ENCODE data around the gene MYO5B. TPM values are rescaled to one million over a fixed set of nuclear protein-coding genes. Genes with fewer than 3 reads are reported as not detected.

MYO5B gene
- polyA plus RNA-seq, 4 donors = 45.0 to 185 (median 102) TPM

GRCh38 chr18:50193796-50194630 is 934 bp downstream of the MYO5B start:
- peaks cover 0 to 25% (median 10%) of the 10 kb centered on the region in 3 donors for H3K27me3 ChIP-seq (ENCODE audit: control insufficient read depth in 3 of 3, insufficient read depth in 3 of 3, low read length in 3 of 3)
- no peaks in the 10 kb centered on the region for H3K9me3 ChIP-seq (ENCODE audit: control insufficient read depth in 2 of 2, insufficient read depth in 1 of 2, low read depth in 1 of 2, low read length in 1 of 2)
- peak overlapping the region; percentile 71 to 90 (median 74) for H3K4me3 ChIP-seq (ENCODE audit: low read depth in 1 of 3, low read length in 3 of 3)
- H3K27ac ChIP-seq (ENCODE audit: low read depth in 1 of 3, low read length in 2 of 3) = peak overlapping the region; percentile 81 to 93 (median 92)
- H3K4me1 ChIP-seq (ENCODE audit: control insufficient read depth in 3 of 3, insufficient read depth in 2 of 3, low read depth in 1 of 3, low read length in 2 of 3) = peaks cover 0 to 7% (median 4%) of the 10 kb centered on the region in 3 donors
- no peak for FAIRE-seq
- WGBS, 3 donors = 1 to 2% (median 2%) methylated on average over 57 to 68 of the region's 68 CpGs
- no peaks in the 10 kb centered on the region for H3K36me3 ChIP-seq (ENCODE audit: control insufficient read depth in 3 of 3, insufficient read depth in 2 of 3, low read depth in 1 of 3, low read length in 3 of 3)
- peak; percentile 59 to 68 for DNase-seq

- DNase-seq = peak; percentile 63 to 71
These were observed 1.8 kb downstream of the MYO5B start for GRCh38 chr18:50192995-50193795.

DNA sequence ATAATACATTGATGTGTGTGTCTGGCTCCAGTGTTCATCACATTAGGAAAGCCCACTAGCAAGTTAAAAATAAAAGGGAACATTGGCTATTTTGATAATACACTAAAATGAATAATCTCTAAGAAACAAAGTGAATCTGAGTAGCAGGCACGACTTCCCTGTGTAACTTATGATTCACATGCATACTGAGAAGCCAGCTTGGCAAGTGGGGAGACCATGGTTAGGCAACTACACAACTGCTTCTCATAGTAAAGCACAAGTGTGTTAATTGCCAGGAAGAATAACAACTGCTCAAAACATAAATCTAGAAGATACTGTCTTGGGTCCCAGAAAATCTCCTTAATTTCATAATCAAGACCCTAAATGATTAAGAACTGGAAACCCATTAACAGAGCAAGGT is 4.0 kb downstream of the MYO5B start:
- peaks cover 2 to 8% (median 7%) of the 10 kb centered on the region in 3 donors for H3K4me1 ChIP-seq (ENCODE audit: control insufficient read depth in 3 of 3, insufficient read depth in 2 of 3, low read depth in 1 of 3, low read length in 2 of 3)
- WGBS, 3 donors = 31% methylated on average over 1 of the region's 1 CpG
- H3K27me3 ChIP-seq (ENCODE audit: control insufficient read depth in 3 of 3, insufficient read depth in 3 of 3, low read length in 3 of 3) = peaks cover 0 to 17% (median 8%) of the 10 kb centered on the region in 3 donors
- no peak for FAIRE-seq
- peaks cover 0 to 2% (median 0%) of the 10 kb centered on the region in 3 donors for H3K36me3 ChIP-seq (ENCODE audit: control insufficient read depth in 3 of 3, insufficient read depth in 2 of 3, low read depth in 1 of 3, low read length in 3 of 3)
- H3K9me3 ChIP-seq (ENCODE audit: control insufficient read depth in 2 of 2, insufficient read depth in 1 of 2, low read depth in 1 of 2, low read length in 1 of 2) = no peaks in the 10 kb centered on the region
- H3K4me3 ChIP-seq (ENCODE audit: low read depth in 1 of 3, low read length in 3 of 3) = no peak overlapping the region
- H3K27ac ChIP-seq (ENCODE audit: low read depth in 1 of 3, low read length in 2 of 3) = no peak overlapping the region
- DNase-seq = no peak

More at GRCh38 chr18:50192995-50193795, 1.8 kb downstream of the MYO5B start:
- peaks cover 2 to 7% (median 6%) of the 10 kb centered on the region in 3 donors for H3K4me1 ChIP-seq (ENCODE audit: control insufficient read depth in 3 of 3, insufficient read depth in 2 of 3, low read depth in 1 of 3, low read length in 2 of 3)
- peak overlapping the region; percentile 71 to 90 (median 74) for H3K4me3 ChIP-seq (ENCODE audit: low read depth in 1 of 3, low read length in 3 of 3)
- 1 to 8% (median 5%) methylated on average over 29 to 31 of the region's 31 CpGs for WGBS, 3 donors
- H3K27me3 ChIP-seq (ENCODE audit: control insufficient read depth in 3 of 3, insufficient read depth in 3 of 3, low read length in 3 of 3) = peaks cover 0 to 25% (median 10%) of the 10 kb centered on the region in 3 donors
- peak overlapping the region; percentile 81 to 93 (median 92) for H3K27ac ChIP-seq (ENCODE audit: low read depth in 1 of 3, low read length in 2 of 3)
- no peak for FAIRE-seq
- H3K9me3 ChIP-seq (ENCODE audit: control insufficient read depth in 2 of 2, insufficient read depth in 1 of 2, low read depth in 1 of 2, low read length in 1 of 2) = no peaks in the 10 kb centered on the region
- H3K36me3 ChIP-seq (ENCODE audit: control insufficient read depth in 3 of 3, insufficient read depth in 2 of 3, low read depth in 1 of 3, low read length in 3 of 3) = no peaks in the 10 kb centered on the region

GRCh38 chr18:50190236-50190635 is 4.7 kb downstream of the MYO5B start:
- FAIRE-seq = no peak
- no peak for DNase-seq

GRCh38 chr18:50189160-50189559 is 5.8 kb downstream of the MYO5B start:
- Histone ChIP-seq H3K27me3 (ENCODE audit: control insufficient read depth in 3 of 3, insufficient read depth in 3 of 3, low read length in 3 of 3) (peaks cover 0 to 11% (median 0%) of the 10 kb centered on the region in 3 donors), H3K4me1 (ENCODE audit: control insufficient read depth in 3 of 3, insufficient read depth in 2 of 3, low read depth in 1 of 3, low read length in 2 of 3) (peaks cover 0 to 8% (median 2%) of the 10 kb centered on the region in 3 donors), H3K27ac (ENCODE audit: low read depth in 1 of 3, low read length in 2 of 3) (peak overlapping the region in 2 of 3 donors; percentile 56 to 80), H3K9me3 (ENCODE audit: control insufficient read depth in 2 of 2, insufficient read depth in 1 of 2, low read depth in 1 of 2, low read length in 1 of 2) (no peaks in the 10 kb centered on the region), H3K36me3 (ENCODE audit: control insufficient read depth in 3 of 3, insufficient read depth in 2 of 3, low read depth in 1 of 3, low read length in 3 of 3) (peaks cover 0 to 2% (median 0%) of the 10 kb centered on the region in 3 donors), H3K4me3 (ENCODE audit: low read depth in 1 of 3, low read length in 3 of 3) (no peak overlapping the region)
- DNase-seq (no peak), FAIRE-seq (no peak)
- WGBS, 3 donors = 83 to 93% (median 89%) methylated on average over 1 of the region's 1 CpG

More at GRCh38 chr18:50190236-50190635, 4.7 kb downstream of the MYO5B start:
- Histone ChIP-seq H3K27ac (ENCODE audit: low read depth in 1 of 3, low read length in 2 of 3) (no peak overlapping the region), H3K9me3 (ENCODE audit: control insufficient read depth in 2 of 2, insufficient read depth in 1 of 2, low read depth in 1 of 2, low read length in 1 of 2) (no peaks in the 10 kb centered on the region), H3K4me3 (ENCODE audit: low read depth in 1 of 3, low read length in 3 of 3) (no peak overlapping the region), H3K27me3 (ENCODE audit: control insufficient read depth in 3 of 3, insufficient read depth in 3 of 3, low read length in 3 of 3) (peaks cover 0 to 14% (median under 1%) of the 10 kb centered on the region in 3 donors), H3K36me3 (ENCODE audit: control insufficient read depth in 3 of 3, insufficient read depth in 2 of 3, low read depth in 1 of 3, low read length in 3 of 3) (peaks cover 0 to 2% (median 0%) of the 10 kb centered on the region in 3 donors), H3K4me1 (ENCODE audit: control insufficient read depth in 3 of 3, insufficient read depth in 2 of 3, low read depth in 1 of 3, low read length in 2 of 3) (peaks cover 0 to 8% (median 2%) of the 10 kb centered on the region in 3 donors)
- WGBS, 3 donors = 16 to 52% (median 19%) methylated on average over 1 of the region's 1 CpG

GRCh38 chr18:50188652-50189051 is 6.3 kb downstream of the MYO5B start:
- FAIRE-seq = no peak
- H3K27ac ChIP-seq (ENCODE audit: low read depth in 1 of 3, low read length in 2 of 3) = peak overlapping the region in 2 of 3 donors; percentile 56 to 80
- DNase-seq = peak in 1 of 2 donors; percentile 76

DNA sequence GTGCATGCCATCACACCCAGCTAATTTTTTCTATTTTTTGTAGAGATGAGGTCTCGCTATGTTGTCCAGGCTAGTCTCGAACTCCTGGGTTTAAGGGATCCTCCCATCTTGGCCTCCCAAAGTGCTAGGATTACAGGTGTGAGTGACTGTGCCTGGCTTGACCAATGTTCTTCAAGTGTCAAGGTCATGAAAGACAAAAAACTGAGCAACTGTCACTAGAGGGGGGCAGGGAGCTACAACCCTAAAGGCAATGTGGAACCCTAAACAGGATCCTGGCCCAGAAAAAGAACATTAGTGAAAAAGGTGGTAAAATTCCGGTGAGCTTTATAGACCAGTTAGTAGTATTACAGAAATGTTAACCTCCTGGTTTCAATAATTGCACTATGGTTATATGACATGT is 7.3 kb downstream of the MYO5B start:
- H3K27ac ChIP-seq (ENCODE audit: low read depth in 1 of 3, low read length in 2 of 3) = no peak overlapping the region
- H3K4me1 ChIP-seq (ENCODE audit: control insufficient read depth in 3 of 3, insufficient read depth in 2 of 3, low read depth in 1 of 3, low read length in 2 of 3) = peaks cover 0 to 8% (median 2%) of the 10 kb centered on the region in 3 donors
- DNase-seq (no peak), FAIRE-seq (no peak)
- no peak overlapping the region for H3K4me3 ChIP-seq (ENCODE audit: low read depth in 1 of 3, low read length in 3 of 3)
- 89 to 91% (median 90%) methylated on average over 3 of the region's 3 CpGs for WGBS, 3 donors
- H3K36me3 ChIP-seq (ENCODE audit: control insufficient read depth in 3 of 3, insufficient read depth in 2 of 3, low read depth in 1 of 3, low read length in 3 of 3) = peaks cover 0 to 2% (median 0%) of the 10 kb centered on the region in 3 donors
- H3K9me3 ChIP-seq (ENCODE audit: control insufficient read depth in 2 of 2, insufficient read depth in 1 of 2, low read depth in 1 of 2, low read length in 1 of 2) = no peaks in the 10 kb centered on the region
- H3K27me3 ChIP-seq (ENCODE audit: control insufficient read depth in 3 of 3, insufficient read depth in 3 of 3, low read length in 3 of 3) = peaks cover 0 to 4% (median 0%) of the 10 kb centered on the region in 3 donors

More at GRCh38 chr18:50188652-50189051, 6.3 kb downstream of the MYO5B start:
- no peaks in the 10 kb centered on the region for H3K9me3 ChIP-seq (ENCODE audit: control insufficient read depth in 2 of 2, insufficient read depth in 1 of 2, low read depth in 1 of 2, low read length in 1 of 2)
- H3K27me3 ChIP-seq (ENCODE audit: control insufficient read depth in 3 of 3, insufficient read depth in 3 of 3, low read length in 3 of 3) = peaks cover 0 to 9% (median 0%) of the 10 kb centered on the region in 3 donors
- no peak overlapping the region for H3K4me3 ChIP-seq (ENCODE audit: low read depth in 1 of 3, low read length in 3 of 3)
- H3K4me1 ChIP-seq (ENCODE audit: control insufficient read depth in 3 of 3, insufficient read depth in 2 of 3, low read depth in 1 of 3, low read length in 2 of 3) = peaks cover 0 to 8% (median 2%) of the 10 kb centered on the region in 3 donors
- WGBS, 3 donors = 52 to 74% (median 57%) methylated on average over 6 of the region's 6 CpGs
- H3K36me3 ChIP-seq (ENCODE audit: control insufficient read depth in 3 of 3, insufficient read depth in 2 of 3, low read depth in 1 of 3, low read length in 3 of 3) = peaks cover 0 to 2% (median 0%) of the 10 kb centered on the region in 3 donors

GRCh38 chr18:50186385-50186784 is 8.6 kb downstream of the MYO5B start:
- Histone ChIP-seq H3K4me3 (ENCODE audit: low read depth in 1 of 3, low read length in 3 of 3) (no peak overlapping the region), H3K9me3 (ENCODE audit: control insufficient read depth in 2 of 2, insufficient read depth in 1 of 2, low read depth in 1 of 2, low read length in 1 of 2) (no peaks in the 10 kb centered on the region), H3K36me3 (ENCODE audit: control insufficient read depth in 3 of 3, insufficient read depth in 2 of 3, low read depth in 1 of 3, low read length in 3 of 3) (peaks cover 0 to 2% (median 0%) of the 10 kb centered on the region in 3 donors), H3K4me1 (ENCODE audit: control insufficient read depth in 3 of 3, insufficient read depth in 2 of 3, low read depth in 1 of 3, low read length in 2 of 3) (peaks cover 0 to 8% (median 2%) of the 10 kb centered on the region in 3 donors), H3K27me3 (ENCODE audit: control insufficient read depth in 3 of 3, insufficient read depth in 3 of 3, low read length in 3 of 3) (peaks cover 0 to 4% (median 0%) of the 10 kb centered on the region in 3 donors), H3K27ac (ENCODE audit: low read depth in 1 of 3, low read length in 2 of 3) (no peak overlapping the region)
- DNase-seq = no peak
- WGBS, 3 donors = 82 to 97% (median 88%) methylated on average over 1 of the region's 1 CpG
- no peak for FAIRE-seq

Data from small intestine (tissue), 7 donors.